Body of pancreas (tissue), 4 donors: ENCODE measurements around the gene ADD1.

Source experiments
- POLR2A ChIP-seq, 3 donors: fragments of 450-650 bp; IDR thresholded peaks; one replicate each; pipeline ENCODE4 v1.6.1; 2016; ENCODE audit warnings: antibody characterized with exemption in 3 of 3, mild to moderate bottlenecking in 2 of 3
- TF ChIP-seq, protein P1 (sequence below), 7 experiments: fragments of 450-650 bp in 4 of 7; fragments of 200-600 bp in 3 of 7; sonication (generic) in 3 of 7; IDR thresholded peaks; one replicate each; pipeline ENCODE4 v1.5.1; 2016 to 2019; ENCODE audit warnings: antibody characterized with exemption in 7 of 7

DNA sequence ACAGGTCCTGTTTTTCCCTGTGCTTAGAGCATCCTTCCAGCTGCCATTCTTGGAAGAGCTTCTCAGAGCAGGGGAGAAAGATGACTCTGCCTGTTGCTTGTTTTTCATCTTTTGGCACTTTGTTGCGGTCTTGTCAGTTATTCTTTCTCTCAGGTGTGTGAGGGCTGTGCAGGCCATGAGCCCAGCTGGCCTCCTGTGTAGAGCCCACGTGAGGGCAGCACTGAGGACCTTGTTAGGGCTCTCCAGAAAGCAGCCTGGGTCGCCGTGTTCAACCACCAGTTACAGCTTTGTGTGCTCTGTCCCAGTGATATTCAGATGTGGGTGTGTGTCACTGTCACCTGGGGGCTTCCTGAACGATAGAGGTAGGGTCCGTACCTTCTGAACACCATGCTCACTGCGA lies 66.8 kb downstream of the ADD1 start:
- TF ChIP-seq, protein P1, sequence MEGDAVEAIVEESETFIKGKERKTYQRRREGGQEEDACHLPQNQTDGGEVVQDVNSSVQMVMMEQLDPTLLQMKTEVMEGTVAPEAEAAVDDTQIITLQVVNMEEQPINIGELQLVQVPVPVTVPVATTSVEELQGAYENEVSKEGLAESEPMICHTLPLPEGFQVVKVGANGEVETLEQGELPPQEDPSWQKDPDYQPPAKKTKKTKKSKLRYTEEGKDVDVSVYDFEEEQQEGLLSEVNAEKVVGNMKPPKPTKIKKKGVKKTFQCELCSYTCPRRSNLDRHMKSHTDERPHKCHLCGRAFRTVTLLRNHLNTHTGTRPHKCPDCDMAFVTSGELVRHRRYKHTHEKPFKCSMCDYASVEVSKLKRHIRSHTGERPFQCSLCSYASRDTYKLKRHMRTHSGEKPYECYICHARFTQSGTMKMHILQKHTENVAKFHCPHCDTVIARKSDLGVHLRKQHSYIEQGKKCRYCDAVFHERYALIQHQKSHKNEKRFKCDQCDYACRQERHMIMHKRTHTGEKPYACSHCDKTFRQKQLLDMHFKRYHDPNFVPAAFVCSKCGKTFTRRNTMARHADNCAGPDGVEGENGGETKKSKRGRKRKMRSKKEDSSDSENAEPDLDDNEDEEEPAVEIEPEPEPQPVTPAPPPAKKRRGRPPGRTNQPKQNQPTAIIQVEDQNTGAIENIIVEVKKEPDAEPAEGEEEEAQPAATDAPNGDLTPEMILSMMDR (IDR thresholded peaks at IDR 0.05) = no peak
- no peak for TF ChIP-seq POLR2A (IDR thresholded peaks at IDR 0.05)
